ENCODE results near the gene B3GALT4.

The B3GALT4 gene

GRCh38 chr6:33248643-33248931 lies 28.3 kb upstream of the B3GALT4 start:
- ChIA-PET POLR2A (interaction anchor here (0.6 to 4.8 kb wide), 19 partner anchors 12 to 277 kb away, joined by 3 to 65 read pairs (median 10); partner anchors contain the start of genes B3GALT4, HSD17B8, PFDN6 and RGL2), CTCF (interaction anchor here (0.6 to 6.1 kb wide), 56 partner anchors 9 to 801 kb away, joined by 3 to 76 read pairs (median 6); partner anchors contain the start of genes HSD17B8 and RING1)
- peak overlapping the region; percentile 88 for H3K27ac ChIP-seq (ENCODE audit: extremely low read depth, low read depth, low read length)
- no peaks in the 10 kb centered on the region for H3K9me3 ChIP-seq (ENCODE audit: control insufficient read depth, insufficient read depth, low read depth, low read length)
- peaks cover 14 to 20% of the 10 kb centered on the region in 2 experiments; a peak in 2 of 3 replicates for H3K36me3 ChIP-seq (ENCODE audit: control insufficient read depth in 2 of 2, insufficient read depth in 1 of 2, low read length in 2 of 2)
- H3K4me3 ChIP-seq (ENCODE audit: low read depth, low read length): peak overlapping the region; percentile 34
- peaks cover 12% of the 10 kb centered on the region for H3K4me1 ChIP-seq (ENCODE audit: control insufficient read depth, insufficient read depth, low read length)
- 0 out of 2 replicates have a peak, but pooled peaks have one; percentile 92 for TF ChIP-seq ZNF600 (tag by site-specific recombination; IDR thresholded peaks at IDR 0.05)
- TF ChIP-seq MZF1 (tag by site-specific recombination; IDR thresholded peaks at IDR 0.05; ENCODE audit: borderline replicate concordance): no peak; the same call in 1 of the 2 replicates
- no peak for TF ChIP-seq ZNF555 (tag by site-specific recombination; conservative IDR thresholded peaks at IDR 0.05)
- TF ChIP-seq, protein P1, sequence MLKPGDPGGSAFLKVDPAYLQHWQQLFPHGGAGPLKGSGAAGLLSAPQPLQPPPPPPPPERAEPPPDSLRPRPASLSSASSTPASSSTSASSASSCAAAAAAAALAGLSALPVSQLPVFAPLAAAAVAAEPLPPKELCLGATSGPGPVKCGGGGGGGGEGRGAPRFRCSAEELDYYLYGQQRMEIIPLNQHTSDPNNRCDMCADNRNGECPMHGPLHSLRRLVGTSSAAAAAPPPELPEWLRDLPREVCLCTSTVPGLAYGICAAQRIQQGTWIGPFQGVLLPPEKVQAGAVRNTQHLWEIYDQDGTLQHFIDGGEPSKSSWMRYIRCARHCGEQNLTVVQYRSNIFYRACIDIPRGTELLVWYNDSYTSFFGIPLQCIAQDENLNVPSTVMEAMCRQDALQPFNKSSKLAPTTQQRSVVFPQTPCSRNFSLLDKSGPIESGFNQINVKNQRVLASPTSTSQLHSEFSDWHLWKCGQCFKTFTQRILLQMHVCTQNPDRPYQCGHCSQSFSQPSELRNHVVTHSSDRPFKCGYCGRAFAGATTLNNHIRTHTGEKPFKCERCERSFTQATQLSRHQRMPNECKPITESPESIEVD (tag by site-specific recombination; IDR thresholded peaks at IDR 0.05): no peak
- TF ChIP-seq ZEB2 (tag by site-specific recombination; IDR thresholded peaks at IDR 0.05): peak; percentile 7; the same call in 1 of the 2 replicates
- no peak for TF ChIP-seq ZNF513 (tag by site-specific recombination; IDR thresholded peaks at IDR 0.05)
- peak; percentile 56; the same call in 1 of the 2 replicates for TF ChIP-seq ZNF366 (tag by site-specific recombination; conservative IDR thresholded peaks at IDR 0.05)
- no peak for TF ChIP-seq ZNF449 (tag by site-specific recombination; IDR thresholded peaks at IDR 0.05)
- TF ChIP-seq ZBTB21 (tag by site-specific recombination; IDR thresholded peaks at IDR 0.05): no peak
- 0 out of 2 replicates have a peak, but pooled peaks have one; percentile 37 for TF ChIP-seq ZNF777 (tag by site-specific recombination; IDR thresholded peaks at IDR 0.05; ENCODE audit: borderline replicate concordance)
- TF ChIP-seq, protein P2, sequence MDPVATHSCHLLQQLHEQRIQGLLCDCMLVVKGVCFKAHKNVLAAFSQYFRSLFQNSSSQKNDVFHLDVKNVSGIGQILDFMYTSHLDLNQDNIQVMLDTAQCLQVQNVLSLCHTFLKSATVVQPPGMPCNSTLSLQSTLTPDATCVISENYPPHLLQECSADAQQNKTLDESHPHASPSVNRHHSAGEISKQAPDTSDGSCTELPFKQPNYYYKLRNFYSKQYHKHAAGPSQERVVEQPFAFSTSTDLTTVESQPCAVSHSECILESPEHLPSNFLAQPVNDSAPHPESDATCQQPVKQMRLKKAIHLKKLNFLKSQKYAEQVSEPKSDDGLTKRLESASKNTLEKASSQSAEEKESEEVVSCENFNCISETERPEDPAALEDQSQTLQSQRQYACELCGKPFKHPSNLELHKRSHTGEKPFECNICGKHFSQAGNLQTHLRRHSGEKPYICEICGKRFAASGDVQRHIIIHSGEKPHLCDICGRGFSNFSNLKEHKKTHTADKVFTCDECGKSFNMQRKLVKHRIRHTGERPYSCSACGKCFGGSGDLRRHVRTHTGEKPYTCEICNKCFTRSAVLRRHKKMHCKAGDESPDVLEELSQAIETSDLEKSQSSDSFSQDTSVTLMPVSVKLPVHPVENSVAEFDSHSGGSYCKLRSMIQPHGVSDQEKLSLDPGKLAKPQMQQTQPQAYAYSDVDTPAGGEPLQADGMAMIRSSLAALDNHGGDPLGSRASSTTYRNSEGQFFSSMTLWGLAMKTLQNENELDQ (tag by site-specific recombination; IDR thresholded peaks at IDR 0.05; ENCODE audit: low read depth): no peak
- TF ChIP-seq ZNF335 (tag by site-specific recombination; conservative IDR thresholded peaks at IDR 0.05): no peak
- no peak for TF ChIP-seq OSR2 (tag by site-specific recombination; IDR thresholded peaks at IDR 0.05)
- TF ChIP-seq ZNF221 (tag by site-specific recombination; IDR thresholded peaks at IDR 0.05; ENCODE audit: borderline replicate concordance): no peak
- TF ChIP-seq ZBTB6 (tag by site-specific recombination; IDR thresholded peaks at IDR 0.05): no peak
- TF ChIP-seq ZNF394 (tag by site-specific recombination; IDR thresholded peaks at IDR 0.05; ENCODE audit: borderline replicate concordance): peak; percentile 9; the same call in 1 of the 2 replicates
- no peak for TF ChIP-seq ZNF837 (tag by site-specific recombination; IDR thresholded peaks at IDR 0.05)
- TF ChIP-seq ZNF416 (tag by site-specific recombination; IDR thresholded peaks at IDR 0.05): no peak
- TF ChIP-seq ZNF571 (tag by site-specific recombination; IDR thresholded peaks at IDR 0.05): no peak
- TF ChIP-seq ZNF707 (tag by site-specific recombination; IDR thresholded peaks at IDR 0.05): no peak
- no peak for TF ChIP-seq ZNF624 (tag by site-specific recombination; IDR thresholded peaks at IDR 0.05)
- 0 out of 2 replicates have a peak, but pooled peaks have one; percentile 6 for TF ChIP-seq GLIS2 (tag by site-specific recombination; IDR thresholded peaks at IDR 0.05)
- peak; percentile 3 for TF ChIP-seq ZBTB17 (tag by site-specific recombination; IDR thresholded peaks at IDR 0.05)
- TF ChIP-seq ZNF623 (tag by site-specific recombination; IDR thresholded peaks at IDR 0.05): 0 out of 2 replicates have a peak, but pooled peaks have one; percentile 2
- no peak for TF ChIP-seq YY1 (tag by site-specific recombination; IDR thresholded peaks at IDR 0.05)
- TF ChIP-seq KLF8 (tag by site-specific recombination; IDR thresholded peaks at IDR 0.05): 0 out of 2 replicates have a peak, but pooled peaks have one; percentile 3
- TF ChIP-seq ZNF514 (tag by site-specific recombination; IDR thresholded peaks at IDR 0.05): no peak
- no peak for TF ChIP-seq ZNF785 (tag by site-specific recombination; IDR thresholded peaks at IDR 0.05)
- TF ChIP-seq PRDM1 (tag by site-specific recombination; IDR thresholded peaks at IDR 0.05): no peak
- TF ChIP-seq, protein P3, sequence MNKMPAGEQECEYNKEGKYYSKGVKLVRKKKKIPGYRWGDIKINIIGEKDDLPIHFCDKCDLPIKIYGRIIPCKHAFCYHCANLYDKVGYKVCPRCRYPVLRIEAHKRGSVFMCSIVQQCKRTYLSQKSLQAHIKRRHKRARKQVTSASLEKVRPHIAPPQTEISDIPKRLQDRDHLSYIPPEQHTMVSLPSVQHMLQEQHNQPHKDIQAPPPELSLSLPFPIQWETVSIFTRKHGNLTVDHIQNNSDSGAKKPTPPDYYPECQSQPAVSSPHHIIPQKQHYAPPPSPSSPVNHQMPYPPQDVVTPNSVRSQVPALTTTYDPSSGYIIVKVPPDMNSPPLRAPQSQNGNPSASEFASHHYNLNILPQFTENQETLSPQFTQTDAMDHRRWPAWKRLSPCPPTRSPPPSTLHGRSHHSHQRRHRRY (tag by site-specific recombination; IDR thresholded peaks at IDR 0.05): no peak
- no peak for TF ChIP-seq ZNF146 (tag by site-specific recombination; IDR thresholded peaks at IDR 0.05)
